Right lobe of liver (tissue), 6 donors: ENCODE results near the gene SETBP1. TPM values are rescaled to one million over a fixed set of nuclear protein-coding genes. Genes with fewer than 3 reads are reported as not detected.

Experiments used
- ATAC-seq, 4 donors: fragments of 200-7000 bp; cut with Tn5 transposase; one replicate each; pipeline ENCODE4 v1.9.1; 2020; ENCODE audit warnings: mild to moderate bottlenecking in 4 of 4, moderate library complexity in 4 of 4
- DNase-seq, 3 donors: peaks; one replicate each; pipeline ENCODE4 v3.0.0-alpha.2; 2020
- H3K27ac ChIP-seq, 3 donors: fragments of 200-600 bp; one replicate each; pipeline ENCODE4 v1.8.0; 2022
- H3K27me3 ChIP-seq, 2 donors: fragments of 200-600 bp; one replicate each; pipeline ENCODE4 v1.8.0; 2022
- H3K36me3 ChIP-seq, 4 donors: fragments of 200-600 bp; sonication (generic) in 1 of 4; one replicate each; pipeline versions ENCODE4 v1.5.1 to v1.8.0; 2017 to 2022; ENCODE audit warnings: control low read depth in 1 of 4
- H3K4me1 ChIP-seq, 4 donors: fragments of 200-600 bp; sonication (generic) in 1 of 4; one replicate each; pipeline versions ENCODE4 v1.5.1 to v1.8.0; 2017 to 2022; ENCODE audit warnings: control low read depth in 1 of 4
- H3K4me3 ChIP-seq, 3 donors: fragments of 200-600 bp; one replicate each; pipeline ENCODE4 v1.8.0; 2022
- H3K9me3 ChIP-seq, 4 donors: fragments of 200-600 bp; sonication (generic) in 1 of 4; one replicate each; pipeline versions ENCODE4 v1.5.1 to v1.8.0; 2017 to 2022; ENCODE audit warnings: control low read depth in 1 of 4
- CTCF ChIP-seq, 4 donors: fragments of 200-600 bp in 3 of 4; fragments of 450-650 bp in 1 of 4; IDR thresholded peaks; one replicate each; pipeline versions ENCODE4 v1.5.1 to v1.8.0; 2016 to 2022; ENCODE audit warnings: antibody characterized with exemption in 4 of 4, mild to moderate bottlenecking in 2 of 4
- POLR2A ChIP-seq: fragments of 450-650 bp; IDR thresholded peaks from one replicate; pipeline ENCODE4 v1.6.1; 2017; ENCODE audit warnings: antibody characterized with exemption, mild to moderate bottlenecking
- WGBS: methylation state at CpG from one replicate; pipeline ENCODE4 v1.1.6; 2018; ENCODE audit warnings: low coverage, low lambda C conversion rate; ENCODE audit not compliant: insufficient coverage; ENCODE audit errors: missing lambda C conversion rate; 5-methylcytosine and 5-hydroxymethylcytosine counted together
- intact Hi-C, 2 donors: fragments of 100-400 bp; cut with DNase I; formaldehyde crosslinking; loops; one replicate each; pipeline versions ENCODE4 v1.11.2 to v1.14.1; 2022
- total RNA-seq, 6 experiments: library from RNA; depleted of rRNA in 2 of 6; stranded (reverse); fragments of >200 nt in 2 of 6; fragmentation: NEBNext Ultra II Directional in 3 of 6; extraction: Animal tissue kit (Norgen Biotek cat#: 25700) in 3 of 6; gene quantifications; one replicate each; pipeline versions ENCODE4 v1.1.0 to v1.2.4, GENCODE V29; 2016 to 2023
- donor health status: DM: no; HTN: yes; CAD: no.
- donor health status: DM: no; HTN: no; CAD: no.
- donor health status: DM: no; HTN: no; CAD: no.
- donor health status: DM: no; HTN: yes; CAD: no.
- donor health status: DM: no; HTN: yes; CAD: no.

The SETBP1 gene
- total RNA-seq, 6 experiments from 2014 or later, result 14.3 to 29.1 (median 16.6) TPM

GRCh38 chr18:45049578-45050319 is 369.1 kb downstream of the SETBP1 start:
- Histone ChIP-seq H3K9me3 (no peaks in the 10 kb centered on the region), H3K27ac (no peak overlapping the region), H3K4me1 (peaks cover 0 to 3% (median 0%) of the 10 kb centered on the region in 4 donors), H3K27me3 (no peaks in the 10 kb centered on the region), H3K36me3 (no peaks in the 10 kb centered on the region), H3K4me3 (no peak overlapping the region)
- WGBS, result 78% methylated on average over 4 of the region's 4 CpGs
- intact Hi-C loops, result no loop called here
- ATAC-seq (no peak), DNase-seq (no peak)
- TF ChIP-seq POLR2A, result no peak
- TF ChIP-seq CTCF (IDR thresholded peaks at IDR 0.05), result no peak

GRCh38 chr18:45050712-45051601 is 370.3 kb downstream of the SETBP1 start:
- H3K9me3 ChIP-seq, result no peaks in the 10 kb centered on the region
- TF ChIP-seq CTCF (IDR thresholded peaks at IDR 0.05) (no peak), POLR2A (no peak)
- 58% methylated on average over 3 of the region's 3 CpGs for WGBS
- DNase-seq (no peak), ATAC-seq (peak in 2 of 4 donors; percentile 43 to 84)
- no peak overlapping the region for H3K4me3 ChIP-seq
- H3K27ac ChIP-seq, result no peak overlapping the region
- H3K36me3 ChIP-seq, result no peaks in the 10 kb centered on the region
- intact Hi-C loops, result no loop called here
- no peaks in the 10 kb centered on the region for H3K27me3 ChIP-seq
- peaks cover 0 to 2% (median 0%) of the 10 kb centered on the region in 4 donors for H3K4me1 ChIP-seq

- intact Hi-C loops, result no loop called here
- no peak for TF ChIP-seq POLR2A
- no peak for TF ChIP-seq CTCF (IDR thresholded peaks at IDR 0.05)
- Histone ChIP-seq H3K4me1 (no peaks in the 10 kb centered on the region), H3K36me3 (no peaks in the 10 kb centered on the region), H3K9me3 (no peaks in the 10 kb centered on the region), H3K4me3 (no peak overlapping the region), H3K27ac (no peak overlapping the region), H3K27me3 (no peaks in the 10 kb centered on the region)
- no peak for ATAC-seq
- DNase-seq, result no peak
- WGBS, result 96% methylated on average over 3 of the region's 3 CpGs
Measured at GRCh38 chr18:45054636-45055035, 373.9 kb downstream of the SETBP1 start.

- no peak overlapping the region for H3K27ac ChIP-seq
- ATAC-seq (no peak), DNase-seq (no peak)
- no peak overlapping the region for H3K4me3 ChIP-seq
- H3K9me3 ChIP-seq, result no peaks in the 10 kb centered on the region
- WGBS, result 75% methylated on average over 1 of the region's 1 CpG
- H3K36me3 ChIP-seq, result no peaks in the 10 kb centered on the region
- intact Hi-C loops, result no loop called here
- no peaks in the 10 kb centered on the region for H3K27me3 ChIP-seq
- TF ChIP-seq CTCF (IDR thresholded peaks at IDR 0.05) (no peak), POLR2A (no peak)
- peaks cover 0 to 4% (median 0%) of the 10 kb centered on the region in 4 donors for H3K4me1 ChIP-seq
Measured at GRCh38 chr18:45055811-45056210, 375.1 kb downstream of the SETBP1 start.
